Liver (tissue), 3 donors: ENCODE data around the gene CARMIL1.

Experiments
- ATF3 ChIP-seq: IDR thresholded peaks from 2 replicates; pipeline ENCODE4 v1.6.1; 2016; ENCODE audit warnings: antibody characterized with exemption
- CTCF ChIP-seq: fragments of 150-350 bp; IDR thresholded peaks from 2 replicates; pipeline ENCODE4 v1.5.1; 2017; ENCODE audit warnings: improper control_type of control experiment, low read depth, low read length; ENCODE audit not compliant: missing input control
- EGR1 ChIP-seq, 2 donors: IDR thresholded peaks; 2 replicates each; pipeline ENCODE4 v1.6.1; 2016 to 2018; ENCODE audit warnings: antibody characterized with exemption in 2 of 2, low read depth in 2 of 2
- FOXA1 ChIP-seq: IDR thresholded peaks from 2 replicates; pipeline ENCODE4 v1.6.1; 2016; ENCODE audit warnings: antibody characterized with exemption
- FOXA2 ChIP-seq: IDR thresholded peaks from 2 replicates; pipeline ENCODE4 v1.6.1; 2016; ENCODE audit warnings: antibody characterized with exemption
- GABPA ChIP-seq, 2 donors: IDR thresholded peaks in 1 of 2; conservative IDR thresholded peaks in 1 of 2; 2 replicates each; pipeline ENCODE4 v1.6.1; 2016; ENCODE audit warnings: antibody characterized with exemption in 2 of 2, mild to moderate bottlenecking in 1 of 2, moderate library complexity in 1 of 2
- MAX ChIP-seq: IDR thresholded peaks from 2 replicates; pipeline ENCODE4 v1.6.1; 2016; ENCODE audit warnings: antibody characterized with exemption
- NR2F2 ChIP-seq: IDR thresholded peaks from 2 replicates; pipeline ENCODE4 v1.6.1; 2016; ENCODE audit warnings: antibody characterized with exemption
- RAD21 ChIP-seq, 2 donors: IDR thresholded peaks; 2 replicates each; pipeline ENCODE4 v1.6.1; 2016; ENCODE audit warnings: antibody characterized with exemption in 2 of 2, mild to moderate bottlenecking in 2 of 2
- REST ChIP-seq: IDR thresholded peaks from 2 replicates; pipeline ENCODE4 v1.6.1; 2016; ENCODE audit warnings: antibody characterized with exemption, mild to moderate bottlenecking
- RXRA ChIP-seq, 2 donors: IDR thresholded peaks; 2 replicates each; pipeline ENCODE4 v1.6.1; 2017 to 2018; ENCODE audit warnings: antibody characterized with exemption in 2 of 2, mild to moderate bottlenecking in 1 of 2
- SP1 ChIP-seq: IDR thresholded peaks from 2 replicates; pipeline ENCODE4 v1.6.1; 2018; ENCODE audit warnings: antibody characterized with exemption, mild to moderate bottlenecking
- TAF1 ChIP-seq: conservative IDR thresholded peaks from 2 replicates; pipeline ENCODE4 v1.6.1; 2016; ENCODE audit warnings: antibody characterized with exemption, mild to moderate bottlenecking
- YY1 ChIP-seq: IDR thresholded peaks from 2 replicates; pipeline ENCODE4 v1.6.1; 2016; ENCODE audit warnings: antibody characterized with exemption, mild to moderate bottlenecking
- donor health status: healthy.
- donor health status: healthy.

- no peak for TF ChIP-seq GABPA (IDR thresholded peaks at IDR 0.05 in 1 of 2, conservative IDR thresholded peaks at IDR 0.05 in 1 of 2)
- TF ChIP-seq CTCF, result no peak
- TF ChIP-seq TAF1, result no peak
- TF ChIP-seq FOXA1, result no peak
- no peak for TF ChIP-seq MAX
- TF ChIP-seq YY1, result no peak
- TF ChIP-seq ATF3, result no peak
- TF ChIP-seq SP1, result no peak
- TF ChIP-seq EGR1 (IDR thresholded peaks at IDR 0.05; ENCODE audit: low read depth in 2 of 2), result no peak
- no peak for TF ChIP-seq RAD21 (IDR thresholded peaks at IDR 0.05)
- TF ChIP-seq RXRA (IDR thresholded peaks at IDR 0.05), result no peak
- TF ChIP-seq REST, result no peak
- no peak for TF ChIP-seq NR2F2
- no peak for TF ChIP-seq FOXA2
Measured at GRCh38 chr6:25332655-25333071, 53.5 kb downstream of the CARMIL1 start.
